LNCAP (cell line): ENCODE results near the gene C1orf159.

ENCODE experiments used
- CTCF ChIP-seq: fragments of 450-650 bp; IDR thresholded peaks from 2 replicates; pipeline ENCODE4 v1.5.1; 2017; ENCODE audit warnings: mild to moderate bottlenecking

The C1orf159 gene

GRCh38 chr1:1059494-1060280, 56.2 kb downstream of the C1orf159 start:
- peak; percentile 13; the same call in 1 of the 2 replicates for TF ChIP-seq CTCF

- TF ChIP-seq CTCF: peak; percentile 67
Measured at GRCh38 chr1:1058921-1059493, 56.9 kb downstream of the C1orf159 start.

GRCh38 chr1:1058088-1058905, 57.6 kb downstream of the C1orf159 start:
- no peak for TF ChIP-seq CTCF

GRCh38 chr1:1055841-1056736, 59.8 kb downstream of the C1orf159 start:
- no peak for TF ChIP-seq CTCF

- no peak for TF ChIP-seq CTCF
Measured at GRCh38 chr1:1054971-1055370, 60.9 kb downstream of the C1orf159 start.

- no peak for TF ChIP-seq CTCF
Measured at GRCh38 chr1:1054099-1054700, 61.7 kb downstream of the C1orf159 start.

- TF ChIP-seq CTCF: no peak
Measured at GRCh38 chr1:1053682-1054081, 62.2 kb downstream of the C1orf159 start.
